Measurements from ENCODE around the gene DBNL.

DNA sequence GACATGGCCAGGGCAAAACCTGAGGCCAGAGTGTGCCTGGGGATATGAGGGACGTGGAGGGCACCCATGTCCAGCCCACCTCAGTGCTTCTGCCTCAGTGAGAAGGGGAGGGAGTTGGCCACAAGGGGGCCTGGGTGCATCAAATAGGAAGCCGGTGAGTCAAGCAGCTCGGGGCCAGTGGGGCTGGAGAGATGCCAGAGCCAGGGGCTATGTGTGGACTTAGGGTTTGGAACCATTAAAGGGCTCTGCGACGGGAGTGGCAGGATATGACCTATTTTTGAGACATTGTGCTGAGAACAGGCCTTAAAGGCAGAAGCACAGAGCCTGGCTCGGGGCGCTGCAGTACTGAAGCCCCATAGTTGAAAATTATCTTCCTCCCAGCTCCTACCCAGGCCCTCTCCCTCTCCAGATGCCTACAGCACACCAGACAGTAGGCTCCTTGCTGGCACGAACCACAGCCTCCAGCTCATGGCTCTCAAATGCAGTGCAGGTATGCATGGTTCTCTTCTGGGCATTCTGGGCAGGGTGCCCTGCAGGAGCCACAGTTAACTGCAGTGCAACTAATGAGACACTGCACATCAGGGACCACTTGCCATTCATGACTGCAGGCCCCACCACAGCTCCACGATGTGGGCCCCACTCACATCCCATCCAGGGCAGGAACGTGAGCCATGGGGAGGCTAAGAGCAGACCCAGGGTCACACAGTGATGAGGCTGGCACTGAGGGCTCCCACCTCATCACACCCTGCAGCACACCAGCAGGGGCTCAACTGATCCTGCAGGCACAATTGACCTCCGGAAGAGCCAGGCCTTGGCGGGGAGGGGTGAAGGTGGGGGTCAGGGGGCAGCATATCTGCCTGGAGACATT lies 28.1 kb downstream of the DBNL start:
- peak; percentile 59; the same call in 1 of the 2 replicates for TF ChIP-seq GLIS3 (CRISPR knock-in tag; IDR thresholded peaks at IDR 0.05)
- no peak for TF ChIP-seq ZFP3 (CRISPR knock-in tag; IDR thresholded peaks at IDR 0.05)
- no peak for TF ChIP-seq SNAI2 (CRISPR knock-in tag; IDR thresholded peaks at IDR 0.05)
- TF ChIP-seq, protein P1, sequence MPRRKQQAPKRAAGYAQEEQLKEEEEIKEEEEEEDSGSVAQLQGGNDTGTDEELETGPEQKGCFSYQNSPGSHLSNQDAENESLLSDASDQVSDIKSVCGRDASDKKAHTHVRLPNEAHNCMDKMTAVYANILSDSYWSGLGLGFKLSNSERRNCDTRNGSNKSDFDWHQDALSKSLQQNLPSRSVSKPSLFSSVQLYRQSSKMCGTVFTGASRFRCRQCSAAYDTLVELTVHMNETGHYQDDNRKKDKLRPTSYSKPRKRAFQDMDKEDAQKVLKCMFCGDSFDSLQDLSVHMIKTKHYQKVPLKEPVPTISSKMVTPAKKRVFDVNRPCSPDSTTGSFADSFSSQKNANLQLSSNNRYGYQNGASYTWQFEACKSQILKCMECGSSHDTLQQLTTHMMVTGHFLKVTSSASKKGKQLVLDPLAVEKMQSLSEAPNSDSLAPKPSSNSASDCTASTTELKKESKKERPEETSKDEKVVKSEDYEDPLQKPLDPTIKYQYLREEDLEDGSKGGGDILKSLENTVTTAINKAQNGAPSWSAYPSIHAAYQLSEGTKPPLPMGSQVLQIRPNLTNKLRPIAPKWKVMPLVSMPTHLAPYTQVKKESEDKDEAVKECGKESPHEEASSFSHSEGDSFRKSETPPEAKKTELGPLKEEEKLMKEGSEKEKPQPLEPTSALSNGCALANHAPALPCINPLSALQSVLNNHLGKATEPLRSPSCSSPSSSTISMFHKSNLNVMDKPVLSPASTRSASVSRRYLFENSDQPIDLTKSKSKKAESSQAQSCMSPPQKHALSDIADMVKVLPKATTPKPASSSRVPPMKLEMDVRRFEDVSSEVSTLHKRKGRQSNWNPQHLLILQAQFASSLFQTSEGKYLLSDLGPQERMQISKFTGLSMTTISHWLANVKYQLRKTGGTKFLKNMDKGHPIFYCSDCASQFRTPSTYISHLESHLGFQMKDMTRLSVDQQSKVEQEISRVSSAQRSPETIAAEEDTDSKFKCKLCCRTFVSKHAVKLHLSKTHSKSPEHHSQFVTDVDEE (CRISPR knock-in tag; IDR thresholded peaks at IDR 0.05): no peak
- TF ChIP-seq ARNTL (CRISPR knock-in tag; IDR thresholded peaks at IDR 0.05; ENCODE audit: borderline replicate concordance, low read depth): no peak
- TF ChIP-seq ZFP30 (CRISPR knock-in tag; IDR thresholded peaks at IDR 0.05): no peak
- TF ChIP-seq, protein P2, sequence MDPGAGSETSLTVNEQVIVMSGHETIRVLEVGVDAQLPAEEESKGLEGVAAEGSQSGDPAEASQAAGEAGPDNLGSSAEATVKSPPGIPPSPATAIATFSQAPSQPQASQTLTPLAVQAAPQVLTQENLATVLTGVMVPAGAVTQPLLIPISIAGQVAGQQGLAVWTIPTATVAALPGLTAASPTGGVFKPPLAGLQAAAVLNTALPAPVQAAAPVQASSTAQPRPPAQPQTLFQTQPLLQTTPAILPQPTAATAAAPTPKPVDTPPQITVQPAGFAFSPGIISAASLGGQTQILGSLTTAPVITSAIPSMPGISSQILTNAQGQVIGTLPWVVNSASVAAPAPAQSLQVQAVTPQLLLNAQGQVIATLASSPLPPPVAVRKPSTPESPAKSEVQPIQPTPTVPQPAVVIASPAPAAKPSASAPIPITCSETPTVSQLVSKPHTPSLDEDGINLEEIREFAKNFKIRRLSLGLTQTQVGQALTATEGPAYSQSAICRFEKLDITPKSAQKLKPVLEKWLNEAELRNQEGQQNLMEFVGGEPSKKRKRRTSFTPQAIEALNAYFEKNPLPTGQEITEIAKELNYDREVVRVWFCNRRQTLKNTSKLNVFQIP (CRISPR knock-in tag; IDR thresholded peaks at IDR 0.05; ENCODE audit: borderline replicate concordance, low read depth): no peak
- TF ChIP-seq CSDC2 (CRISPR knock-in tag; IDR thresholded peaks at IDR 0.05): no peak
